GM18505 (cell line): ENCODE measurements around the gene DDX54.
A peak's percentile ranks its signal among the peaks of the same experiment; 100 is the strongest.
"Not testable (repeated sequence)": the region's sequence is repeated elsewhere in the genome, so short reads cannot be mapped to it uniquely, and the experiment has no call there.

ENCODE experiments used
- ATAC-seq: cut with Tn5 transposase; IDR thresholded peaks from one replicate; pipeline ENCODE4 v1.9.1; 2021; ENCODE audit not compliant: unreplicated experiment
- POLR2A ChIP-seq: IDR thresholded peaks from 4 replicates; pipeline ENCODE4 v1.6.1; 2011; ENCODE audit warnings: borderline replicate concordance; ENCODE audit not compliant: insufficient read depth, insufficient read length; ENCODE audit errors: extremely low read depth

Gene DDX54

DNA sequence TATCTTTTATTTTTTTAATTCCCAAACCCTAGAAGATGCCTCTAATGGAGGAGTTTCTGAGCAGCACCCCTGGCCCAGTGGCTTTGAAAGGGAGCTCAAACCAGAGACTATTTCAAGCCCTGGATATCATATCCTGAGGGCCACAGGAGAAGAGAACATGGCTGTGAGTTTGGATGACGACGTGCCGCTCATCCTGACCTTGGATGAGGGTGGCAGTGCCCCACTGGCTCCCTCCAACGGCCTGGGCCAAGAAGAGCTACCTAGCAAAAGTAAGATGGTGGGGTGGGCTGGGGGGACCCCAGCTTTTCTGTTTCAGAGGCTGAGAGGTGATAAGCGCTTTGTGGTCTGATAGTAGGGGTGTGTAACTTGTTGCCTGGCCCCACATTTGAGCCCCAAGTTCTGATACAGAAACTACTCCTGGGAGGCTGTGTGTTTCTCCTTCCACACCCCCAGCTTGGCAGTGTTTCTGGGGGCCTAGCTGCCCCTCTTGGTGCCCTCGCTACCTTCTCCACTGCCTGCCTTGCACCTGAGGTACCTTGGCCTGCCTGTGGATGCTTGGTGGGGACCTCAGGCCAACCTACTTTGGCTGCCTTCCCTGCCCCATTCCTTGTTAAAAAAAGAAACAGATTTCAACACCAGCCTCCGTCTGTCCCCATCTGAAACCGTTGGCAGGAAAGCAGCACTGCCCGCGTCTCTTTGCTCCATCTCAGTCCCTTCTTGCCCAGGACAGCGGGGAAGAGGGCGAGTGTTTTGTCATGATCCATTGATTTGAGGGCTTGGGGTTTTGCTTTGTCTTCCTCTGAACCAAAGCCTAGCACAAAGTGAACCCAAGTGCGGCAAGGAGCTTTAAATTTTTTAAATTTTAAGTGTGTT, 41.7 kb upstream of the DDX54 start:
- ATAC-seq = no peak

DNA sequence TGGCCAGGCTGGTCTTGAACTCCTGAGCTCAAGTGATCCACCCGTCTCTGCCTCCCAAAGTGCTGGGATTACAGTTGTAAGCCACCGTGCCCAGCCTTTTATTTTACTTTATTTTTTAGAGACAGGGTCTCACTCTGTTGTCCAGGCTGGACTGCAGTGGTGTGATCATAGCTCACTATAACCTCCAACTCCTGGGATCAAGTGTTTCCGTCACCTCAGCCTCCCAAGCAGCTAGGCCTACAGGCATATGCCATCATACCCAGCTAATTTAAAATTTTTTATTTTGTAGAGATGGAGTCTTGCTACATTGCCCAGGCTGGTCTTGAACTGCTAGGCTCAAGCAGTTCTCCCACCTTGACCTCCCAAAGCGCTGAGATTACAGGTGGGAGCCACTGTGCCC, 39.7 kb upstream of the DDX54 start:
- TF ChIP-seq POLR2A = no peak
- ATAC-seq = no peak

More for the DNA sequence above, 41.7 kb upstream of the DDX54 start:
- TF ChIP-seq POLR2A = no peak

DNA sequence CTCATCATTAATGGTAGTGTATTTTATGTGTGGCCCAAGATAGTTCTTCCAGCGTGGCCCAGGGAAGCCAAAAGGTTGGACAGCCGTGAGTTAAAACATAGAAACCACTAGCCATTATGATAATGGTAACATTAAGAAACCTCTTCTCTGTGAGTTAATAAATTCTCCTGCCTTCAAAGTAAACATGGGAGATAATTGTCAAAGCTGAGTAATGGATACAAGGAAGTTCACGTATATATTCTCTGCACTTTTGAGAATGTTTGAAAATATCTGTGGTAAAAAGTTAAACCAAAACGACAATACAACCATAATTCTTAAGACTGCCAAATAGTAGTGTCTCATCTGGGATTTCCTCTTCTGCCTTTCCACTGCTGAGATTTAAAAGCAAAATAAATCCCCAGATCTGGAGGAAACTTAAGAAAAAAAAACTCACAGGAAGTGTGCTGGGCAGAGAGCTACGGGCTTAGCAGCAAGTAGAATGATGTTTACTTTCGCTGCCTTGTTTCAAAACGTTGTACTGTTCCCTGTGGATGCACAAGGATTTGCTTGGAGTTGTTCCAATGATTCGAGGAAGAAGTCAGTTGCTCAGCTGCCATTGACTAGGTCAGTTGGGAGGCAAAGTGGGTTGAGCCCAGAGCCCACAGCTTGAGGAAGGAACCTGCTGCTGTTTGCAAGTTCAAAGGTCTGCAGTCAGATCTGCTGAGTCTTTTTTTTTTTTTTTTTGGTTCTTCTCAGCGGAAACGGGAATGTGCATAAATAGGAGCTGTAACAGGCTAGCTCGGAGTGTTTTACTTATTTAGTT, 37.7 kb upstream of the DDX54 start:
- ATAC-seq = no peak
- TF ChIP-seq POLR2A = peak; percentile 44

DNA sequence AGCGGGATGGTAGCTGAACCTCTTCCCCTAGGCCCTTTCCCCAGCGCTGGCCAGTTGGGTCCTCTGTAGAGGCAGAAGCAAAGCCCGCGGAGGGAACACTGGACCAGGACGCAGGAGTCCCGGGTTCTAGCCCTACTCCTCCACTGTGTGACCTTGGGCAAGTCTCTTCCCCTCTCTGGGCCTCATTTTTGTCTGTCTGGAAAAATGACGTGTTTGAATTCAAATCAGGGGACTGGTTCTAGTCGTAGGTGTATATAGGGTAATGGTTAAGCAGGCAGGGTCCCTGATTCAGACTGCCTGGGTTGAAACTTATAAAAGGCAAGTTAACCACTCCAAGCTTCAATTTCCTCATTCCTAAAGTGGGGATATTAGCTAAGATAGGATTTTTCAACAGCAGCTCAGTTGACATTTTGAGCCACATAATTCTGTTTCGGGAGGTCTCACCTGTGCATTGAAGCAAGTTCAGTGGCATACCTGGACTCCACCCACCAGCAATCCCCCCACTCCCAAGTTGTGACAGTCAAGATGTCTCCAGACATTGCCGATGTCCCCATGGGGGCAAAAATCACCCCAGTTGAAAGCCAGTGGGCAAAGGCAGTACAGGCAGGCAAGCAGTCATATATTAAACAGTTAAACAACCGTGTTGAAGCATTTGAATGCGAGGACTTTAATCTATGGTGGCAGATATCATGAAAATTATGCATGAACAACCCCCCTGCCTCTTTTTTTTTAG, 36.9 kb upstream of the DDX54 start:
- ATAC-seq = no peak
- TF ChIP-seq POLR2A = no peak

DNA sequence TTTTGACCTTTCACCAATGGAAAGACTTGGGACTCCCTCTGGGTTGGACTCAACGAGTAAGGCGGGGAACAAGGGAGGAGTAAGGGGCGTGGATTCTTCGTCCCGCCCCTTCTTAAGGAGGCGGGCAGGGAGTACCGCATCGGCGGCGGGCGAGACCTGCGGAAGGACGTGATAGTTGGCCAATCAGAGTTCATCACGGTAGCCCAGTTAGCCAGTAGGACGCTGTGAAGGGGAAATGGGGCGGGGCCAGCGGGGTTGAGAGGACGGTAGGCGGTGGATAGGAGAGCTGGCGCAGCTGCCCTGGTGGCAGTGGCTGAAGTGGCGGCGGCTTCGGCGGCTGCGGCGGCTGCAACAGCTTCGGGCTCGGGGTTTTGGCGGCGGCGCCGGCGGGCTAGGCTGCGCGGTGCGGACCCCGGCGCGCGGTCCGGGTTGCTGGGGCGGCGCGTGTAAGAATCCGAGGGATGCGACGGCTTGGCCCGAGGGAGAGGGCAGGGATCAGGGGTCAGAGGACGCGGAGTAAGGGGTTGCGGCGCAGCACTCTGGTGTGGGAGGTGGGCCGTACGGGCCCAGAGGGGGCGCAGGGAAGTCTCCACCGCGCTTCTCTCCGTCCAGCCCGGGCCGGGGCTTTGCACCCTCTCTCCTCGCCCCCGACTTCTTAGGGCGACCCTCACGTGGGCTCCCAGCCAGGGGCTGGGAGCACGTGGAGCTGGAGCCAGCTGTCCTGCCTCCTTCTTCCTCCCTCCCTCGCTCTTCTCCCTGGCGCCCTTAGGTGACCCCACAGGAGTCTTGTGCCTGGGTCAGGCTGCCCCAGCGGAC, 36.1 kb upstream of the DDX54 start, which contains the start of gene TPCN1:
TSS of gene TPCN1 (plus strand) at position 284 of the 816 bp plus-strand sequence. CDS start 5,389 bp downstream, outside the sequence.
- peak; percentile 98 for TF ChIP-seq POLR2A
- ATAC-seq = peak; percentile 89

DNA sequence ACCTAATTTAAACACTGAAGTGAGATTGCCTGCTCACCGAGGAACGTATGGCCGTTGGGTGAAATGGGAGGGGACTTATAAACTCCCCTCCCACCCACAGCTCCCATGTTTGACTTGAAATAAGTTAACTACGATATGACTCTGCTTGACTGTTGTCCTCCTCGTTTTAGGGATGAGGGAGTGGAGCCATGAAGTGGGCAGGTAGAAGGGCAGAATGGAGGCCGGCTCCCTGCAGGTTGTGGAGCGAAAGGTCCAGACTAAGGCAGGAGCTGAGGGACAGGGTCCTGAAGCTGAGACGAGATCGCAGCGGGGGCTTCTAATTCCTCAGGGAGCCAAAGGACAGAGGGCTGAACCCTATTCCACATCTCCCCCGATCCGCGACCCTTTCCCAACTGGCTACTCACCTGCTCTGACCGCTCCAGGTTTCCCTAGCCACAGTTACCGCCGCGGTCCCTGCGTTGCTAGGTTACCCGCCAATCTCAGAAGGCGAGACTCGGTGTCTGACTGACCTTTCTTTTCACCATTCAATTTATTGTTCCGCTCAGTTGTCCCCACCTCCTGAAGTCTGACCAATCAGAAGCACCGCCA, 35.4 kb upstream of the DDX54 start:
- peak; percentile 2 for ATAC-seq
- TF ChIP-seq POLR2A = no peak

DNA sequence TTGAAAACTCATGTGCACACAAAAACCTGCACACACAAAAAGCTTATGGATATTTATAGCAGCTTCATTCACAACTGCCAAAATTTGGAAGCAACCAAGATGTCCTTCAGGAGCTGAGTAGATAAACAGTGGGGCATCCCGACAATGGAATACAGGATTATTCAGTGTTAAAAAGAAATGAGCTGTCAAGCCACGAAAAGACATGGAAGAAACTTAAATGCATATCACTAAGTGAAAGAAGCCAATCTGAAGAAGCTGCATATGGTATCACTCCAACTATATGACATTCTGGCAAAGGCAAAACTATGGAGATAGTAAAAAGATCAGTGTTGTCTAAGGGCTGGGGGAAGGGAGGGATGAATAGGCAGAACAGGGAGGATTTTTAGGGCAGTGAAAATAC, 30.7 kb upstream of the DDX54 start:
- no peak for ATAC-seq
- TF ChIP-seq POLR2A = no peak

DNA sequence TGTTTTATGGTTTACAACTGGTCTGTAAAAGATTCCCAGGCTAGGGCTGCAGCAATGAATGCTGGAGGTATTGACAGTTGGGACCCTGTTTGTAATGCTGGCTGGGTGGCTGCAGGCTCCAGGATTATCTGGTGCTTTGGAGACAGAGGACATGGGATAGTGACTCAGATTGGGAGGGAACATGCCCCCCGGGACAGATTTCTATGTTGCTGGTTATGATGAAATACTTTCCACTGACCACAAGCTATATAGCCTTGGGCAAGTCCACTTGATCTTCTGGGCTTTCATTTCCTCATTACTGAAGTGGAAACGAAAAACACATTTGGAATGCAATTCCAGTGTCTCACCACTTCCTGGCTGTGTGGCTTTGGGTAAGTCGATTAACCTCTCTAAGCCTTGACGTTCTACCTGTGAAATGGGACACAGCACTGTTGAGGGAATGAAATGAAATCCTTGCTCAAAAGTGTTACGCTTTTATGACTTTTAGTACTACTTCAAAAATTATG, 29.7 kb upstream of the DDX54 start:
- ATAC-seq = no peak
- no peak for TF ChIP-seq POLR2A

DNA sequence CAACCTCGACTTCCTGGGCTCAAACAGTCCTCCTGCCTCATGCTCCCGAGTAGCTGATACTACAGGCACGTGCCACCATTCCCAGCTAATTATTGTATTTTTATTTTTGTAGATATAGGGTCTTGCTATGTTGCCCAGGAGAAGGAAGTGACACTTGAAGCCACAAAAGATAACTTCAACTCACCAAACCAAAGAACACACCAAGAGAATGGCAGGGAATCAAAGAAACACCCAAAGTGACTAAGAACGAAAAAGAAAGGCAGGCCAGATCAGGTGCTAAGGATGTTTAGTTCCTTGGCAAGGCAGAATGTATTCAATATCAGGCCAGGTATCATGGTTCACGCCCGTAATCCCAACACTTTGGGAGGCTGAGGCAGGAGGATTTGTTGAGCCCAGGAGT, 25.9 kb upstream of the DDX54 start:
- ATAC-seq = no peak
- TF ChIP-seq POLR2A = no peak

DNA sequence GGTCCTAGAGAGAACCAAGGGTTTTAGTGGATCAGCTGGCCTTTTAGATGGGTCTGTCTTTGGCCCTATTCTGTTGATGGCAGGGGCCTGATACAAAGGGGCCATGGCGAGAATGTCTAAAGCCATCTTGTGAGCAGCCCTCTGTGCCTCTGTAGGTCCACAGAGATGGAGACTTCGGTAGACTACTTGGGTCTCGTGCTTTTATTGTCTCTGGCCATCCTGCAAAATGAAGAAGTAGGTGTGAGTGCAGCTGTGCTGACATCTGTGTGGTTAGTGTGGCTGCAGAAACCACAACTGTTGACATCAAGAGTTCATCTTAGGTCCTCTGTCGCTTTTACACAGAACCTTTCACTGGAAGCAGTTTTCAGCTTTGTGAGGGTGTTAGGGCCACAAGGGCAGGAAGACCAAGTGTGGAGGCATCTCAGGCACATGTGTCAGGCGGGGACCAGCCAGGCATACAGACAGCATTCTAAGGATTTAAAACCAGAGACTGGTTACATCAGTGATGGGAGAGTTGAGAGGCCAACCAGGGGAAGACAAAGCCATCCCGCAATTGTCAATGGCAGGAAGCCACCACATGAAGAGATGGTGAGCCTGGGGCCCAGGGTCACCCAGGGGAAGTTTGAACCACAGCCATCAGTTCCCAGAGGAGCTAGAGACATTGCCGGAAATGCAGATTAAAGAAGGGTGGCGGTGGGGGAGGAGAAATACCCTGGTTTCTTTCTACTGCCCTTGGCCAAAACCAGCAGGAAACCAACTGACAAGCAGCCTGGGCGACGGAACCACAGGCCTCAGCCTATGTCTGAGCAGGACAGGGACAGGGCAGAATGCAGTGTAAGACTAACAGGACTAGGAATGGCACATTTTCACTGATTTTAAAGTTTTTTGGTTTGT, 23.0 kb upstream of the DDX54 start:
- TF ChIP-seq POLR2A = peak; percentile 56
- ATAC-seq = peak; percentile 76

DNA sequence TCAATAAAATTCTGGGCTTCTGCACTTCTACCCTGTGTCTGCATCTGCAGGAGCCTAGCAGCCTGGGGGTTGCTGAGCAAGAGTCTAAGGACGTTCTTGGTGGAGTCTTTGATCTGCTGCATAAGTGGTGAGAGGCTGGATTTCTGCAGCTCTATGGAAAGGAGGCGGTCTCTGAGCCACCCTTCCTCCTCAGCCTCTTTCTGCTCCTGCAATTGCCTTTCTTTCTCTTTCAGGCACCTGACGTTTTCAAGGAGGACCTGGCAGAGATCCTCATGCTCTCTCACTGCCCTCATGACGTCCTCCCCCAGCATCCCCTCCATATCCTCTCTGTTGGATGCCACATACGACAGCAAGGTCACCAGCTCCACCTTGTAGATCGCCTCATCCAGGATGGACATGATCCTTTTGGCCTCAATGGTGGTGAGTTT, 22.3 kb upstream of the DDX54 start:
- TF ChIP-seq POLR2A = no peak
- ATAC-seq = no peak

DNA sequence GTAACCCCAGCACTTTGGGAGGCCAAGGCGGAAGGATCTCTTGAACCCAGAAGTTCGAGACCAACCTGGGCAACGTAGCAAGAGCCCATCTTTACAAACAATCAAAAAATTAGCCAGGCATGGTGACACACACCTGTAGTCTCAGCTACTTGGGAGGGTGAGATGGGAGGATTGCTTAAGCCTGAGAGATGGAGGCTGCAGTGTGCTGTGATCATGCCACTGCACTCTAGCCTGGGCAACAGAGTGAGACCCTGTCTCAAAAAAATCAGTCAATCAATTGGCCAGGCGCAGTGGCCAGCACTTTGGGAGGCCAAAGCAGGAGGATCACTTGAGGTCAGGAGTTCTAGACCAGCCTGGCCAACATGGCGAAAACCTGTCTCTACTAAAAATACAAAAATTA, 21.5 kb upstream of the DDX54 start:
- ATAC-seq = not testable (repeated sequence)

DNA sequence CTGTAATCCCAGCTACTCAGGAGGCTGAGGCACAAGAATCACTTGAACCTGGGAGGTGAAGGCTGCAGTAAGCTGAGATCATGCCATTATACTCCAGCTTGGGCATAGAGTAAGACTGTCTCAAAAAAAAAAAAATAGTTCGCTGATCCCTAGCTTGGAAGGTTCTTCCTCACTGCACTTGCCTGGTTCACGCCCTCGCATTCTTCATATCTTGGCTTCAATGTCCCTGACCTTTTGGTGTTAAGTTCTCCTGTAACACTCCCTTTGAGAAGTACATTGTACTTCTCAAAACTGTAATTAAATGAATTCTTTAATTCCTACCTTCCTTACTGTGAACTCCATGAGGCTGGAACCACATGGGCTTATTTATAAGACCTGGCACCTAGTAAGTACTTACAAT, 19.5 kb upstream of the DDX54 start:
- ATAC-seq = no peak
- no peak for TF ChIP-seq POLR2A
